SK-N-SH treated with all-trans-retinoic acid at 6 μM for 48 hours (cell line): ENCODE data around the gene LDB2.
"Not testable (repeated sequence)": the region's sequence is repeated elsewhere in the genome, so short reads cannot be mapped to it uniquely, and the experiment has no call there.

Experiments
- ATAC-seq: fragments of 200-7000 bp; cut with Tn5 transposase; 3 replicates; pipeline ENCODE4 v1.9.1; 2020; ENCODE audit warnings: mild to moderate bottlenecking, moderate library complexity
- ARNTL ChIP-seq: fragments of 450-650 bp; formaldehyde crosslinking; IDR thresholded peaks from 2 replicates; pipeline ENCODE4 v1.5.0; 2020; ENCODE audit warnings: low read depth, mild to moderate bottlenecking, moderate library complexity, borderline replicate concordance
- BACH2 ChIP-seq: fragments of 250-450 bp; sonication (Bioruptor Pico); IDR thresholded peaks from 2 replicates; pipeline ENCODE4 v1.9.0; 2021; ENCODE audit warnings: mild to moderate bottlenecking, borderline replicate concordance
- CSDC2 ChIP-seq: fragments of 250-450 bp; sonication (Bioruptor Pico); IDR thresholded peaks from 2 replicates; pipeline ENCODE4 v1.5.0; 2020; ENCODE audit warnings: mild to moderate bottlenecking, moderate library complexity
- ESRRG ChIP-seq: fragments of 250-450 bp; sonication (Bioruptor Pico); IDR thresholded peaks from 2 replicates; pipeline ENCODE4 v1.6.1; 2021; ENCODE audit warnings: mild to moderate bottlenecking
- GLIS3 ChIP-seq: fragments of 250-450 bp; sonication (Bioruptor Pico); IDR thresholded peaks from 2 replicates; pipeline ENCODE4 v1.5.0; 2020; ENCODE audit warnings: mild to moderate bottlenecking, moderate library complexity
- OSR1 ChIP-seq: fragments of 250-450 bp; sonication (Bioruptor Pico); IDR thresholded peaks from 2 replicates; pipeline ENCODE4 v1.8.0; 2022; ENCODE audit warnings: moderate library complexity, mild to moderate bottlenecking, inconsistent platforms
- PPARA ChIP-seq: fragments of 250-450 bp; sonication (Bioruptor Pico); IDR thresholded peaks from 2 replicates; pipeline ENCODE4 v1.5.0; 2020; ENCODE audit warnings: mild to moderate bottlenecking, borderline replicate concordance
- RARB ChIP-seq: fragments of 250-450 bp; sonication (Bioruptor Pico); IDR thresholded peaks from 2 replicates; pipeline ENCODE4 v1.8.0; 2021; ENCODE audit warnings: mild to moderate bottlenecking, moderate library complexity
- SNAI2 ChIP-seq: fragments of 250-450 bp; sonication (Bioruptor Pico); IDR thresholded peaks from 2 replicates; pipeline ENCODE4 v1.5.0; 2020; ENCODE audit warnings: mild to moderate bottlenecking, moderate library complexity
- TCF4 ChIP-seq: fragments of 250-450 bp; sonication (Bioruptor Pico); IDR thresholded peaks from 2 replicates; pipeline ENCODE4 v1.8.0; 2021; ENCODE audit warnings: mild to moderate bottlenecking, moderate library complexity, borderline replicate concordance
- TOX ChIP-seq: fragments of 250-450 bp; sonication (Bioruptor Pico); IDR thresholded peaks from 2 replicates; pipeline ENCODE4 v1.8.0; 2021; ENCODE audit warnings: mild to moderate bottlenecking, moderate library complexity, borderline replicate concordance
- ZFP3 ChIP-seq: fragments of 250-450 bp; sonication (Bioruptor Pico); IDR thresholded peaks from 2 replicates; pipeline ENCODE4 v1.5.0; 2020; ENCODE audit warnings: mild to moderate bottlenecking, moderate library complexity
- ZFP30 ChIP-seq: fragments of 450-650 bp; formaldehyde crosslinking; IDR thresholded peaks from 2 replicates; pipeline ENCODE4 v1.5.0; 2022; ENCODE audit warnings: mild to moderate bottlenecking, moderate library complexity
- ZNF70 ChIP-seq: fragments of 450-650 bp; formaldehyde crosslinking; IDR thresholded peaks from 2 replicates; pipeline ENCODE4 v1.5.0; 2020; ENCODE audit warnings: mild to moderate bottlenecking, moderate library complexity
- ZNF8 ChIP-seq: fragments of 450-650 bp; formaldehyde crosslinking; IDR thresholded peaks from 2 replicates; pipeline ENCODE4 v1.5.0; 2020; ENCODE audit warnings: mild to moderate bottlenecking, moderate library complexity
- TF ChIP-seq, protein P1 (sequence below): fragments of 250-450 bp; sonication (Bioruptor Pico); IDR thresholded peaks from 2 replicates; pipeline ENCODE4 v1.5.1; 2021; ENCODE audit warnings: mild to moderate bottlenecking, moderate library complexity
- TF ChIP-seq, protein P2 (sequence below): fragments of 250-450 bp; sonication (Bioruptor Pico); IDR thresholded peaks from 2 replicates; pipeline ENCODE4 v1.8.0; 2020; ENCODE audit warnings: mild to moderate bottlenecking, moderate library complexity, borderline replicate concordance
- TF ChIP-seq, protein P3 (sequence below): fragments of 250-450 bp; sonication (Bioruptor Pico); IDR thresholded peaks from 2 replicates; pipeline ENCODE4 v1.5.0; 2020; ENCODE audit warnings: mild to moderate bottlenecking, moderate library complexity
- TF ChIP-seq, protein P4 (sequence below): fragments of 250-450 bp; sonication (Bioruptor Pico); IDR thresholded peaks from 2 replicates; pipeline ENCODE4 v1.5.1; 2020; ENCODE audit warnings: low read depth, mild to moderate bottlenecking, moderate library complexity

LDB2 gene

DNA sequence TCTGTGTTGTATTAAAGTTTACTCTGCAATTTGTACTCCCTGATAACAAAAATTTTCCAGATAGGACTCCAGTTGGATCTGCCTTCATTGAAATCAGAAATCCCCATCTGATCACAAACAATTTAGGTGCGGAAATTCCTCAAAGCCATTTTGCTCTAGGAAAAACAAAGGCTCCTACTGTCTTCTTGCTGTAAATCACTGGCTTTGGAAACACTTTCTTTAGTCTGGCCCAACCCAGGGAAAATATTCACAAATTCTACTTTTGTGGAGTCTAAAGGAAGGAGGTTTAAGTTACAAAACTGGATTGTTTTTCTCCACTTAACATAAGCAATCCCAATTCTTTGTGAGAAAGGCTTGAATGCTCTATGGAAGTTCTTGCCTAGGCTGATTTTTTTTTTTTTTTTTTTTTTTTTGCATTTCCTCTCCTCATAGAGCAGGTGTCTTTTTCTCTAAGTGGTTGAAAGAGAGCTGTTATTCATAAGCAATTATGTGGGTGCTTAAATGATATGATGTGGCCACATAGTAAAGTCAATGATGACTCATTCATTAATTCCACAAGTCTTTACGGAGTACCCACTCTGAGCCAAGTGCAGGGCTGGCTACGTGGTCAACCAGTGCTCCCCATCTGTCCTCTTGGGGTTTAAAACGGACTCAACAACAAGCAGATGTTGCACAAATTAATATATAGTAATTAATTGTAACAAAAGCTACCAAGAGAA, 261.4 kb downstream of the LDB2 start (continued):
- TF ChIP-seq, protein P1, sequence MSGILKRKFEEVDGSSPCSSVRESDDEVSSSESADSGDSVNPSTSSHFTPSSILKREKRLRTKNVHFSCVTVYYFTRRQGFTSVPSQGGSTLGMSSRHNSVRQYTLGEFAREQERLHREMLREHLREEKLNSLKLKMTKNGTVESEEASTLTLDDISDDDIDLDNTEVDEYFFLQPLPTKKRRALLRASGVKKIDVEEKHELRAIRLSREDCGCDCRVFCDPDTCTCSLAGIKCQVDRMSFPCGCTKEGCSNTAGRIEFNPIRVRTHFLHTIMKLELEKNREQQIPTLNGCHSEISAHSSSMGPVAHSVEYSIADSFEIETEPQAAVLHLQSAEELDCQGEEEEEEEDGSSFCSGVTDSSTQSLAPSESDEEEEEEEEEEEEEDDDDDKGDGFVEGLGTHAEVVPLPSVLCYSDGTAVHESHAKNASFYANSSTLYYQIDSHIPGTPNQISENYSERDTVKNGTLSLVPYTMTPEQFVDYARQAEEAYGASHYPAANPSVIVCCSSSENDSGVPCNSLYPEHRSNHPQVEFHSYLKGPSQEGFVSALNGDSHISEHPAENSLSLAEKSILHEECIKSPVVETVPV (CRISPR knock-in tag), result no peak
- no peak for TF ChIP-seq ZNF8 (CRISPR knock-in tag)
- TF ChIP-seq ZFP3, result no peak
- TF ChIP-seq ARNTL (CRISPR knock-in tag), result no peak
- no peak for TF ChIP-seq TOX
- no peak for TF ChIP-seq OSR1 (CRISPR knock-in tag)
- no peak for TF ChIP-seq SNAI2 (CRISPR knock-in tag)
- no peak for TF ChIP-seq ZNF70 (CRISPR knock-in tag)
- TF ChIP-seq BACH2 (CRISPR knock-in tag), result no peak
- no peak for TF ChIP-seq ZFP30
- TF ChIP-seq, protein P2, sequence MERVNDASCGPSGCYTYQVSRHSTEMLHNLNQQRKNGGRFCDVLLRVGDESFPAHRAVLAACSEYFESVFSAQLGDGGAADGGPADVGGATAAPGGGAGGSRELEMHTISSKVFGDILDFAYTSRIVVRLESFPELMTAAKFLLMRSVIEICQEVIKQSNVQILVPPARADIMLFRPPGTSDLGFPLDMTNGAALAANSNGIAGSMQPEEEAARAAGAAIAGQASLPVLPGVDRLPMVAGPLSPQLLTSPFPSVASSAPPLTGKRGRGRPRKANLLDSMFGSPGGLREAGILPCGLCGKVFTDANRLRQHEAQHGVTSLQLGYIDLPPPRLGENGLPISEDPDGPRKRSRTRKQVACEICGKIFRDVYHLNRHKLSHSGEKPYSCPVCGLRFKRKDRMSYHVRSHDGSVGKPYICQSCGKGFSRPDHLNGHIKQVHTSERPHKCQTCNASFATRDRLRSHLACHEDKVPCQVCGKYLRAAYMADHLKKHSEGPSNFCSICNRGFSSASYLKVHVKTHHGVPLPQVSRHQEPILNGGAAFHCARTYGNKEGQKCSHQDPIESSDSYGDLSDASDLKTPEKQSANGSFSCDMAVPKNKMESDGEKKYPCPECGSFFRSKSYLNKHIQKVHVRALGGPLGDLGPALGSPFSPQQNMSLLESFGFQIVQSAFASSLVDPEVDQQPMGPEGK (CRISPR knock-in tag), result no peak
- TF ChIP-seq TCF4 (CRISPR knock-in tag), result no peak

DNA sequence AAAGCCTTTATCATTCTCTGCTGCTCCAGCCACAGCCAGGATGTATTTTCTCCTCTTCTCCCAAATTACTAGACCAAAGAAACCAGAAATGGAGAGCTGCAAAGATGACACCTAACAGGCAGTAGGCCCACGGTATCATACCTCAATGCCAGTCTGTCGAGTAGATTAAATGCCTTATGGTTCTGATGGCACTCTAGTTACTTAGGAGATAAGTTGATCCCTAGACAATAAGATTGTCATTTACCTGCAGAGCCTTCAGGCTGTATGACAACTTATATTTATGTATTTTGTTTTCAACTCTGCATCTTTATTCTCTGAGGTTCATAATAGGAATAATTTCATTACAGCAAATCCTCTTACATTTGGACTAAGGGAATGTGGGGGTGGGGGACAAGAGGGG, 262.1 kb downstream of the LDB2 start:
- TF ChIP-seq PPARA (CRISPR knock-in tag) (no peak), ARNTL (CRISPR knock-in tag) (no peak), ZNF70 (CRISPR knock-in tag) (no peak), CSDC2 (CRISPR knock-in tag) (no peak), ESRRG (no peak), RARB (no peak), SNAI2 (CRISPR knock-in tag) (no peak), GLIS3 (CRISPR knock-in tag) (no peak), OSR1 (CRISPR knock-in tag) (no peak), ZFP30 (no peak), TCF4 (CRISPR knock-in tag) (no peak)
- TF ChIP-seq, protein P1 (CRISPR knock-in tag), result no peak
- TF ChIP-seq, protein P3, sequence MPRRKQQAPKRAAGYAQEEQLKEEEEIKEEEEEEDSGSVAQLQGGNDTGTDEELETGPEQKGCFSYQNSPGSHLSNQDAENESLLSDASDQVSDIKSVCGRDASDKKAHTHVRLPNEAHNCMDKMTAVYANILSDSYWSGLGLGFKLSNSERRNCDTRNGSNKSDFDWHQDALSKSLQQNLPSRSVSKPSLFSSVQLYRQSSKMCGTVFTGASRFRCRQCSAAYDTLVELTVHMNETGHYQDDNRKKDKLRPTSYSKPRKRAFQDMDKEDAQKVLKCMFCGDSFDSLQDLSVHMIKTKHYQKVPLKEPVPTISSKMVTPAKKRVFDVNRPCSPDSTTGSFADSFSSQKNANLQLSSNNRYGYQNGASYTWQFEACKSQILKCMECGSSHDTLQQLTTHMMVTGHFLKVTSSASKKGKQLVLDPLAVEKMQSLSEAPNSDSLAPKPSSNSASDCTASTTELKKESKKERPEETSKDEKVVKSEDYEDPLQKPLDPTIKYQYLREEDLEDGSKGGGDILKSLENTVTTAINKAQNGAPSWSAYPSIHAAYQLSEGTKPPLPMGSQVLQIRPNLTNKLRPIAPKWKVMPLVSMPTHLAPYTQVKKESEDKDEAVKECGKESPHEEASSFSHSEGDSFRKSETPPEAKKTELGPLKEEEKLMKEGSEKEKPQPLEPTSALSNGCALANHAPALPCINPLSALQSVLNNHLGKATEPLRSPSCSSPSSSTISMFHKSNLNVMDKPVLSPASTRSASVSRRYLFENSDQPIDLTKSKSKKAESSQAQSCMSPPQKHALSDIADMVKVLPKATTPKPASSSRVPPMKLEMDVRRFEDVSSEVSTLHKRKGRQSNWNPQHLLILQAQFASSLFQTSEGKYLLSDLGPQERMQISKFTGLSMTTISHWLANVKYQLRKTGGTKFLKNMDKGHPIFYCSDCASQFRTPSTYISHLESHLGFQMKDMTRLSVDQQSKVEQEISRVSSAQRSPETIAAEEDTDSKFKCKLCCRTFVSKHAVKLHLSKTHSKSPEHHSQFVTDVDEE (CRISPR knock-in tag), result no peak
- TF ChIP-seq, protein P4, sequence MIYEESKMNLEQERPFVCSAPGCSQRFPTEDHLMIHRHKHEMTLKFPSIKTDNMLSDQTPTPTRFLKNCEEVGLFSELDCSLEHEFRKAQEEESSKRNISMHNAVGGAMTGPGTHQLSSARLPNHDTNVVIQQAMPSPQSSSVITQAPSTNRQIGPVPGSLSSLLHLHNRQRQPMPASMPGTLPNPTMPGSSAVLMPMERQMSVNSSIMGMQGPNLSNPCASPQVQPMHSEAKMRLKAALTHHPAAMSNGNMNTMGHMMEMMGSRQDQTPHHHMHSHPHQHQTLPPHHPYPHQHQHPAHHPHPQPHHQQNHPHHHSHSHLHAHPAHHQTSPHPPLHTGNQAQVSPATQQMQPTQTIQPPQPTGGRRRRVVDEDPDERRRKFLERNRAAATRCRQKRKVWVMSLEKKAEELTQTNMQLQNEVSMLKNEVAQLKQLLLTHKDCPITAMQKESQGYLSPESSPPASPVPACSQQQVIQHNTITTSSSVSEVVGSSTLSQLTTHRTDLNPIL, result no peak
- ATAC-seq, result no peak

DNA sequence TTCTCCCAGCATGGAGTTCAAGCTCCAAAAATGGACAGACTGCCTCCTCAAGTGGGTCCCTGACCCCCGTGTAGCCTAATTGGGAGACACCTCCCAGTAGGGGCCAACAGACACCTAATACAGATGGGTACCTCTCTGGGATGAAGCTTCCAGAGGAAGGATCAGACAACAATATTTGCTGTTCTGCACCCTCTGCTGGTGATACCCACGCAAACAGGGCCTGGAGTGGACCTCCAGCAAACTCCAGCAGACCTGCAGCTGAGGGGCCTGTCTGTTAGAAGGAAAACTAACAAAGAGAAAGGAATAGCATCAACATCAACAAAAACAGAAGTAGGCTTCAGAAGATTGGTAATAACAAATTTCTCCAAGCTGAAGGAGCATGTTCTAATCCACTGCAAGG, 269.2 kb downstream of the LDB2 start:
- not testable (repeated sequence) for ATAC-seq

DNA sequence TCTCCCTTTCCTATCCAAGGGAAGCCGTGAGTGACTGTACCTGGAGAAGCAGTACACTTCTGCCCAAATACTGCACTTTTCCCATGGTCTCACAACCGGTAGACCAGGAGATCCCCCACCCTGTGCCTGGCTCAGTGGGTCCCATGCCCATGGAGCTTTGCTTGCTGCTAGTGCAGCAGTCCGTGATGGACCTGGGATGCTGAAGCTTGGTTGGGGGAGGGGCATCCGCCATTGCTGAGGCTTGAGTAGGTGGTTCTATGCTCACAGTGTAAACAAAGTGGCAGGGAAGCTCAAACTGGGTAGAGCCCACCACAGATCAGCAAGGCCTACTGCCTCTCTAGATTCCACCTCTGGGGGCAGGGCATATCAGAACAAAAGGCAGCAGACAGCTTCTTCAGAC, 269.6 kb downstream of the LDB2 start:
- not testable (repeated sequence) for ATAC-seq
